ENCODE data around the gene FOXC1.

- no peak for TF ChIP-seq KAT8 (CRISPR knock-in tag; IDR thresholded peaks at IDR 0.05)
- TF ChIP-seq, protein P1, sequence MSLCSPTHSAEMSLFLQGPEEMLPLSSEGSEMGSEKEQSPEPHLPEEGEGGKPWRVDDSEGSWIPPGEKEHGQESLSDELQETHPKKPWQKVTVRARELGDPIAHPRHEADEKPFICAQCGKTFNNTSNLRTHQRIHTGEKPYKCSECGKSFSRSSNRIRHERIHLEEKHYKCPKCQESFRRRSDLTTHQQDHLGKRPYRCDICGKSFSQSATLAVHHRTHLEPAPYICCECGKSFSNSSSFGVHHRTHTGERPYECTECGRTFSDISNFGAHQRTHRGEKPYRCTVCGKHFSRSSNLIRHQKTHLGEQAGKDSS (CRISPR knock-in tag; IDR thresholded peaks at IDR 0.05; ENCODE audit: borderline replicate concordance, low read depth), result no peak
- TF ChIP-seq EED (CRISPR knock-in tag; IDR thresholded peaks at IDR 0.05), result no peak
- TF ChIP-seq GTF2F1 (IDR thresholded peaks at IDR 0.05; ENCODE audit: low read length), result no peak
- no peak for TF ChIP-seq AGO2 (optimal IDR thresholded peaks at IDR 0.05; ENCODE audit: low read depth, low read length)
- TF ChIP-seq, protein P2, sequence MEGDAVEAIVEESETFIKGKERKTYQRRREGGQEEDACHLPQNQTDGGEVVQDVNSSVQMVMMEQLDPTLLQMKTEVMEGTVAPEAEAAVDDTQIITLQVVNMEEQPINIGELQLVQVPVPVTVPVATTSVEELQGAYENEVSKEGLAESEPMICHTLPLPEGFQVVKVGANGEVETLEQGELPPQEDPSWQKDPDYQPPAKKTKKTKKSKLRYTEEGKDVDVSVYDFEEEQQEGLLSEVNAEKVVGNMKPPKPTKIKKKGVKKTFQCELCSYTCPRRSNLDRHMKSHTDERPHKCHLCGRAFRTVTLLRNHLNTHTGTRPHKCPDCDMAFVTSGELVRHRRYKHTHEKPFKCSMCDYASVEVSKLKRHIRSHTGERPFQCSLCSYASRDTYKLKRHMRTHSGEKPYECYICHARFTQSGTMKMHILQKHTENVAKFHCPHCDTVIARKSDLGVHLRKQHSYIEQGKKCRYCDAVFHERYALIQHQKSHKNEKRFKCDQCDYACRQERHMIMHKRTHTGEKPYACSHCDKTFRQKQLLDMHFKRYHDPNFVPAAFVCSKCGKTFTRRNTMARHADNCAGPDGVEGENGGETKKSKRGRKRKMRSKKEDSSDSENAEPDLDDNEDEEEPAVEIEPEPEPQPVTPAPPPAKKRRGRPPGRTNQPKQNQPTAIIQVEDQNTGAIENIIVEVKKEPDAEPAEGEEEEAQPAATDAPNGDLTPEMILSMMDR (CRISPR knock-in tag; IDR thresholded peaks at IDR 0.05), result no peak
- no peak for TF ChIP-seq SAP130 (CRISPR knock-in tag; IDR thresholded peaks at IDR 0.05; ENCODE audit: low read depth)
Measured at GRCh38 chr6:1659816-1660215, 50.1 kb downstream of the FOXC1 start.

Data from HepG2 (cell line).